ENCODE data around the gene SLC1A1. TPM values are rescaled to one million over a fixed set of nuclear protein-coding genes. Genes with fewer than 3 reads are reported as not detected.

SLC1A1 gene
- total and polyA plus RNA-seq, 2 of the 13 experiments (the other 11 are each of a cell fraction or from before 2014, with no cell fraction given) = not detected

- TF ChIP-seq ETS1 (CRISPR knock-in tag; IDR thresholded peaks at IDR 0.05) (no peak), SMARCC2 (IDR thresholded peaks at IDR 0.05) (no peak)
These were observed 60.7 kb downstream of the SLC1A1 start (continued) for GRCh38 chr9:4550777-4551484.

DNA sequence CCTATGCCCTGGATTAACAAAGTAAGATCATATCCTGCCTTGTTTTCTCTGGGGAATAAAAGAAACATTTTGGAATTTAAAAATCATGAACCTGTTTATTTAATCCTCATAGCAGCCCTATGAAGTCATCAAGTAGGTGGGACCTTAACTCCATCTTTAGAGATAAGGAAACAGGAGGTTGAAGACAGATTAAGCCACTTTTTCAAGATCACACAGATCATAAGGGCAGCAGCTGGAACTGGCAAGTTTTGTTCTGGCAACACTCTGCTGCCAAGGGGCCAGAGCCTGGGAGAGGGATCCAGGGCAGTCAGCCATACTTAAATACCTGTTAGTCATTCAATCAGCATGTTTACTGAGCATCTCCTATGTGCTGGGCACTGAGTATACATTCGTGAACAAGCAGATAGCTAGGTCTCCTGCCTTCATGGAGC is 63.7 kb downstream of the SLC1A1 start:
- no peaks in the 10 kb centered on the region for H3K9me3 ChIP-seq (ENCODE audit: low read length)
- H3K4me1 ChIP-seq (ENCODE audit: insufficient read depth, low read length) = no peaks in the 10 kb centered on the region
- H3K27me3 ChIP-seq (ENCODE audit: control insufficient read depth in 1 of 2, insufficient read depth in 2 of 2, low read length in 2 of 2) = no peaks in the 10 kb centered on the region; a peak in 1 of 5 replicates
- no peak for DNase-seq (ENCODE audit: low spot score)
- no peaks in the 10 kb centered on the region for H3K79me2 ChIP-seq (ENCODE audit: insufficient read depth, low read length)
- no peak for FAIRE-seq
- ATAC-seq = no peak
- intact Hi-C loops (cut with micrococcal nuclease; ENCODE audit: unreplicated experiment) (loop anchor here (5.0 kb wide), 1 partner anchor 237 kb away; no protein-coding TSS in a partner anchor), in situ Hi-C loops (cut with HindIII; ENCODE audit: extremely low pct_ligation_motif_present, low pct_unique_long_range_greater_than_20kb) (loop anchor here (10.0 kb wide), 1 partner anchor 239 kb away; no protein-coding TSS in a partner anchor)
- POLR2A ChIA-PET = no interaction called here
- no peak overlapping the region for H3K9ac ChIP-seq (ENCODE audit: insufficient read depth, low read depth, low read length)
- H4K20me1 ChIP-seq (ENCODE audit: insufficient read depth, low read length) = no peaks in the 10 kb centered on the region
- no peak overlapping the region for H2AFZ ChIP-seq (ENCODE audit: low read length)
- no peak overlapping the region for H3K27ac ChIP-seq (ENCODE audit: extremely low read length, insufficient read depth, low read length)
- 5% methylated on average over 1 of the region's 1 CpG for WGBS (ENCODE audit: low lambda C conversion rate)
- no peak overlapping the region for H3K4me3 ChIP-seq (replicated peaks in 1 of 3; ENCODE audit: insufficient read depth in 1 of 3, low read depth in 2 of 3, low read length in 3 of 3)
- CTCF ChIA-PET (ENCODE audit: low intra/inter-chr PET ratio, low total read pairs) = no interaction called here
- H3K36me3 ChIP-seq (replicated peaks in 1 of 2; ENCODE audit: control insufficient read depth in 1 of 2, insufficient read depth in 2 of 2, low read length in 2 of 2) = no peaks in the 10 kb centered on the region
- BruUV-seq (replicated peaks) = no TSS peak
- no peak overlapping the region for H3K4me2 ChIP-seq (ENCODE audit: low read depth, low read length)
- TF ChIP-seq SOX6 (IDR thresholded peaks at IDR 0.05) (no peak), SOX6 (CRISPR knock-in tag; IDR thresholded peaks at IDR 0.05) (no peak), ZKSCAN5 (CRISPR knock-in tag; IDR thresholded peaks at IDR 0.05) (no peak), PHF21A (CRISPR knock-in tag; IDR thresholded peaks at IDR 0.05) (no peak), ZNF577 (CRISPR knock-in tag; IDR thresholded peaks at IDR 0.05; ENCODE audit: borderline replicate concordance, low read depth) (no peak), EHMT2 (IDR thresholded peaks at IDR 0.05; ENCODE audit: borderline replicate concordance, low read depth, low read length) (no peak), ZMAT3 (CRISPR knock-in tag; conservative IDR thresholded peaks at IDR 0.05) (no peak), ZNF44 (CRISPR knock-in tag; IDR thresholded peaks at IDR 0.05) (no peak), FOXM1 (CRISPR knock-in tag; IDR thresholded peaks at IDR 0.05) (no peak), CBFB (CRISPR knock-in tag; IDR thresholded peaks at IDR 0.05) (no peak), DMAP1 (CRISPR knock-in tag; IDR thresholded peaks at IDR 0.05) (no peak), ZNF616 (CRISPR knock-in tag; IDR thresholded peaks at IDR 0.05; ENCODE audit: low read depth) (no peak)
- TF ChIP-seq, protein P1, sequence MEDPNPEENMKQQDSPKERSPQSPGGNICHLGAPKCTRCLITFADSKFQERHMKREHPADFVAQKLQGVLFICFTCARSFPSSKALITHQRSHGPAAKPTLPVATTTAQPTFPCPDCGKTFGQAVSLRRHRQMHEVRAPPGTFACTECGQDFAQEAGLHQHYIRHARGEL (CRISPR knock-in tag; IDR thresholded peaks at IDR 0.05) = no peak
- TF ChIP-seq, protein P2, sequence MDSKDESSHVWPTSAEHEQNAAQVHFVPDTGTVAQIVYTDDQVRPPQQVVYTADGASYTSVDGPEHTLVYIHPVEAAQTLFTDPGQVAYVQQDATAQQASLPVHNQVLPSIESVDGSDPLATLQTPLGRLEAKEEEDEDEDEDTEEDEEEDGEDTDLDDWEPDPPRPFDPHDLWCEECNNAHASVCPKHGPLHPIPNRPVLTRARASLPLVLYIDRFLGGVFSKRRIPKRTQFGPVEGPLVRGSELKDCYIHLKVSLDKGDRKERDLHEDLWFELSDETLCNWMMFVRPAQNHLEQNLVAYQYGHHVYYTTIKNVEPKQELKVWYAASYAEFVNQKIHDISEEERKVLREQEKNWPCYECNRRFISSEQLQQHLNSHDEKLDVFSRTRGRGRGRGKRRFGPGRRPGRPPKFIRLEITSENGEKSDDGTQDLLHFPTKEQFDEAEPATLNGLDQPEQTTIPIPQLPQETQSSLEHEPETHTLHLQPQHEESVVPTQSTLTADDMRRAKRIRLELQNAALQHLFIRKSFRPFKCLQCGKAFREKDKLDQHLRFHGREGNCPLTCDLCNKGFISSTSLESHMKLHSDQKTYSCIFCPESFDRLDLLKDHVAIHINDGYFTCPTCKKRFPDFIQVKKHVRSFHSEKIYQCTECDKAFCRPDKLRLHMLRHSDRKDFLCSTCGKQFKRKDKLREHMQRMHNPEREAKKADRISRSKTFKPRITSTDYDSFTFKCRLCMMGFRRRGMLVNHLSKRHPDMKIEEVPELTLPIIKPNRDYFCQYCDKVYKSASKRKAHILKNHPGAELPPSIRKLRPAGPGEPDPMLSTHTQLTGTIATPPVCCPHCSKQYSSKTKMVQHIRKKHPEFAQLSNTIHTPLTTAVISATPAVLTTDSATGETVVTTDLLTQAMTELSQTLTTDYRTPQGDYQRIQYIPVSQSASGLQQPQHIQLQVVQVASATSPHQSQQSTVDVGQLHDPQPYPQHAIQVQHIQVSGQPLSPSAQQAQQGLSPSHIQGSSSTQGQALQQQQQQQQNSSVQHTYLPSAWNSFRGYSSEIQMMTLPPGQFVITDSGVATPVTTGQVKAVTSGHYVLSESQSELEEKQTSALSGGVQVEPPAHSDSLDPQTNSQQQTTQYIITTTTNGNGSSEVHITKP (CRISPR knock-in tag; IDR thresholded peaks at IDR 0.05; ENCODE audit: low read depth) = no peak
